K562 (cell line): ENCODE results near the gene U2SURP. TPM values are rescaled to one million over a fixed set of nuclear protein-coding genes. Genes with fewer than 3 reads are reported as not detected.

Source experiments
- ATAC-seq: fragments of 200-7000 bp; cut with Tn5 transposase; 3 replicates; pipeline ENCODE4 v1.9.1; 2020; ENCODE audit warnings: moderate library complexity
- BruUV-seq: library from RNA; stranded (reverse); fragments of 400-500 nt; replicated peaks from 2 replicates; lab custom pipeline; 2021; lab: Mats Ljungman, UMichigan
- CTCF ChIA-PET: fragments of 300-600 bp; formaldehyde crosslinking; extraction: SDS; loops from one replicate; lab custom pipeline; 2021; ENCODE audit warnings: low intra/inter-chr PET ratio; lab: Yijun Ruan, JAX
- POLR2A ChIA-PET: fragments of 300-600, 350-650 bp; sonication (Branson Sonifier 250); formaldehyde crosslinking; extraction: SDS; loops from one replicate; lab custom pipeline; 2021; ENCODE audit warnings: antibody characterized with exemption, inconsistent platforms; lab: Yijun Ruan, JAX
- DNase-seq, 4 experiments: peaks; one replicate each; pipeline versions ENCODE4 v3.0.0 to v3.0.0-alpha.2; 2011 to 2018; ENCODE audit warnings: low spot score in 3 of 4, mixed read lengths in 3 of 4; ENCODE audit errors: extremely low read depth in 1 of 4
- FAIRE-seq: peaks from 2 replicates; lab custom pipeline; 2011; peaks lifted over from hg19 to GRCh38; lab: Jason Lieb, UNC
- H2AFZ ChIP-seq: 2 replicates; pipeline ENCODE4 v1.6.0; 2011; ENCODE audit warnings: low read depth, low read length, control low read depth, inconsistent platforms
- H3K27ac ChIP-seq: fragments of 200-600 bp; 3 replicates; pipeline ENCODE4 v1.8.0; 2011; ENCODE audit warnings: low read depth, mild to moderate bottlenecking, control low read depth, inconsistent platforms, low read length, moderate library complexity, mixed read lengths; ENCODE audit errors: extremely low read depth
- H3K27me3 ChIP-seq, 2 experiments: fragments of 300-600 bp in 1 of 2; 2 replicates in 1 of 2; 3 replicates in 1 of 2; pipeline versions ENCODE4 v1.6.0 to v1.8.0; 2011; ENCODE audit warnings: inconsistent platforms in 2 of 2, low read length in 2 of 2, mild to moderate bottlenecking in 1 of 2, mixed read lengths in 1 of 2, moderate library complexity in 1 of 2; ENCODE audit not compliant: control insufficient read depth in 2 of 2, insufficient read depth in 2 of 2
- H3K36me3 ChIP-seq: fragments of 300-600 bp; 3 replicates; pipeline ENCODE4 v1.8.0; 2011; ENCODE audit warnings: mild to moderate bottlenecking, low read length, inconsistent platforms; ENCODE audit not compliant: control insufficient read depth, insufficient read depth
- H3K4me1 ChIP-seq, 2 experiments: fragments of 200-600 bp in 1 of 2; replicated peaks in 1 of 2; 2 replicates in 1 of 2; 3 replicates in 1 of 2; pipeline versions ENCODE4 v1.5.1 to v1.8.0; 2011; ENCODE audit warnings: inconsistent platforms in 2 of 2, low read length in 2 of 2, mild to moderate bottlenecking in 1 of 2, mixed read lengths in 1 of 2, moderate library complexity in 1 of 2; ENCODE audit not compliant: control insufficient read depth in 2 of 2, insufficient read depth in 2 of 2
- H3K4me2 ChIP-seq: 2 replicates; pipeline ENCODE4 v1.6.1; 2011; ENCODE audit warnings: low read length, control low read depth, inconsistent platforms, mixed read lengths; ENCODE audit not compliant: insufficient read depth
- H3K4me3 ChIP-seq: fragments of 200-600 bp; sonication (generic), shearing (Covaris generic); 2 replicates; pipeline ENCODE4 v1.5.1; 2016; ENCODE audit warnings: control low read depth, inconsistent platforms
- H3K79me2 ChIP-seq: fragments of 200-600 bp; 3 replicates; pipeline ENCODE4 v1.8.0; 2011; ENCODE audit warnings: low read length, inconsistent platforms; ENCODE audit not compliant: control insufficient read depth, insufficient read depth
- H3K9ac ChIP-seq, 2 experiments: 2 replicates each; pipeline versions ENCODE4 v1.6.0 to v1.6.1; 2011; ENCODE audit warnings: low read depth in 2 of 2, low read length in 2 of 2, control low read depth in 1 of 2, inconsistent platforms in 1 of 2, mild to moderate bottlenecking in 1 of 2, mixed read lengths in 1 of 2; ENCODE audit not compliant: insufficient read depth in 1 of 2
- H3K9me1 ChIP-seq: one replicate; pipeline ENCODE4 v1.6.0; 2011; ENCODE audit warnings: inconsistent platforms, mild to moderate bottlenecking, low read length, moderate library complexity; ENCODE audit not compliant: control insufficient read depth, insufficient read depth
- H3K9me3 ChIP-seq: replicated peaks from 2 replicates; pipeline ENCODE4 v1.5.1; 2011; ENCODE audit warnings: low read depth, low read length, inconsistent platforms; ENCODE audit not compliant: control insufficient read depth, insufficient read depth
- H4K20me1 ChIP-seq: replicated peaks from 2 replicates; pipeline ENCODE4 v1.6.1; 2011; ENCODE audit warnings: low read length, inconsistent platforms, mixed read lengths; ENCODE audit not compliant: control insufficient read depth, insufficient read depth
- AFF1 ChIP-seq, 2 experiments: fragments of 450-650 bp; IDR thresholded peaks; 2 replicates each; pipeline ENCODE4 v1.6.1; 2018; ENCODE audit warnings: mild to moderate bottlenecking in 2 of 2, low read depth in 1 of 2; ENCODE audit not compliant: partially characterized antibody in 2 of 2
- C11orf30 ChIP-seq: fragments of 450-650 bp; IDR thresholded peaks from 2 replicates; pipeline ENCODE4 v1.6.1; 2016; ENCODE audit warnings: low read depth, mild to moderate bottlenecking
- FOS ChIP-seq: IDR thresholded peaks from 3 replicates; pipeline ENCODE4 v1.6.1; 2011; ENCODE audit not compliant: insufficient read length; ENCODE audit errors: extremely low read depth
- HDAC2 ChIP-seq: fragments of 450-650 bp; IDR thresholded peaks from 2 replicates; pipeline ENCODE4 v1.6.1; 2016; ENCODE audit warnings: mild to moderate bottlenecking
- LARP7 ChIP-seq: fragments of 450-650 bp; IDR thresholded peaks from 2 replicates; pipeline ENCODE4 v1.6.1; 2016
- MAFF ChIP-seq: IDR thresholded peaks from 2 replicates; pipeline ENCODE4 v1.6.1; 2012; ENCODE audit warnings: low read length, improper control_type of control experiment
- MAFG ChIP-seq: fragments of 450-650 bp; conservative IDR thresholded peaks from 2 replicates; pipeline ENCODE4 v1.6.1; 2016; ENCODE audit warnings: missing genetic modification characterization, missing compliant biosample characterization
- MAFK ChIP-seq: IDR thresholded peaks from 2 replicates; pipeline ENCODE4 v1.6.1; 2011; ENCODE audit warnings: low read length, improper control_type of control experiment
- PREB ChIP-seq: sonication (generic); formaldehyde crosslinking; IDR thresholded peaks from 2 replicates; pipeline ENCODE4 v1.8.1; 2023; ENCODE audit warnings: mild to moderate bottlenecking, missing genetic modification reagents
- SMARCA4 ChIP-seq: fragments of 450-650 bp; IDR thresholded peaks from 2 replicates; pipeline ENCODE4 v1.6.1; 2016
- ZBTB5 ChIP-seq: fragments of 450-650 bp; IDR thresholded peaks from 2 replicates; pipeline ENCODE4 v1.6.1; 2017; ENCODE audit warnings: antibody characterized with exemption
- ZC3H4 ChIP-seq: sonication (generic); formaldehyde crosslinking; IDR thresholded peaks from 2 replicates; pipeline ENCODE4 v1.9.0; 2021; ENCODE audit warnings: missing genetic modification reagents, borderline replicate concordance
- ZNF316 ChIP-seq: fragments of 450-650 bp; IDR thresholded peaks from 2 replicates; pipeline ENCODE4 v1.6.1; 2016
- ZNF740 ChIP-seq, 3 experiments: fragments of 200-800 bp in 1 of 3; sonication (Bioruptor generic) in 1 of 3; sonication (generic) in 1 of 3; formaldehyde crosslinking in 1 of 3; IDR thresholded peaks; 2 replicates each; pipeline versions ENCODE4 v1.6.1 to v1.8.0; 2016 to 2022; ENCODE audit warnings: mild to moderate bottlenecking in 2 of 3, missing compliant biosample characterization in 2 of 3, missing genetic modification characterization in 2 of 3, missing genetic modification reagents in 1 of 3
- ZSCAN29 ChIP-seq: fragments of 450-650 bp; IDR thresholded peaks from 2 replicates; pipeline ENCODE4 v1.6.1; 2017
- WGBS: fragments of 100-300 bp; shearing (Covaris generic); methylation state at CpG from one replicate; pipeline ENCODE4 v1.1.6; 2016; ENCODE audit warnings: low coverage, mixed read lengths; ENCODE audit not compliant: insufficient coverage; ENCODE audit errors: missing lambda C conversion rate; 5-methylcytosine and 5-hydroxymethylcytosine counted together
- in situ Hi-C: fragments of 300-500 bp; cut with MboI; formaldehyde crosslinking; loops from 4 replicates; pipeline ENCODE4 v1.15.0; 2018; ENCODE audit warnings: inconsistent platforms, mixed read lengths
- intact Hi-C: fragments of 100-400 bp; cut with micrococcal nuclease; formaldehyde crosslinking; loops from 2 replicates; pipeline ENCODE4 v1.14.2; 2022
- polyA plus RNA-seq, 8 experiments: library from polyadenylated mRNA; depleted of rRNA in 4 of 8; stranded (reverse) in 5 of 8; unstranded in 3 of 8; fragments of >200 nt; fragmentation: Nextera tagmentation in 2 of 8; fragmentation: Illumina TruSeq in 1 of 8; extraction: Ambion mirVana in 2 of 8; extraction: Trizol in 1 of 8; gene quantifications; 2 replicates each; pipeline versions ENCODE4 v1.2.1 to v1.2.3, GENCODE V29; 2011 to 2014; ENCODE audit warnings: inconsistent platforms in 1 of 8, missing spikeins in 1 of 8
- total RNA-seq, 7 experiments: library from RNA; depleted of rRNA in 6 of 7; stranded (reverse); fragments of >200 nt in 6 of 7; fragmentation: Illumina TruSeq in 2 of 7; extraction: Trizol in 2 of 7; gene quantifications; 2 replicates each; pipeline versions ENCODE4 v1.2.1 to v1.2.3, GENCODE V29; 2011 to 2021; ENCODE audit warnings: low replicate concordance in 1 of 7

The U2SURP gene
- total and polyA plus RNA-seq, 9 of the 15 experiments (the other 6 are each of a cell fraction or from before 2014, with no cell fraction given), result 128 to 322 (median 191) TPM

- FAIRE-seq, result no peak
- Histone ChIP-seq H3K27me3 (no peaks in the 10 kb centered on the region), H3K36me3 (peaks cover 9% of the 10 kb centered on the region; the same call in 2 of the 3 replicates), H2AFZ (no peak overlapping the region), H3K4me1 (peaks cover 9 to 14% of the 10 kb centered on the region in 2 experiments; a peak in 4 of 5 replicates), H3K27ac (peak overlapping the region; percentile 27; the same call in 1 of the 3 replicates), H3K79me2 (peaks cover 99% of the 10 kb centered on the region), H3K9me3 (no peaks in the 10 kb centered on the region), H3K4me2 (peak overlapping the region; percentile 40), H3K9ac (peak overlapping the region in 1 of 2 experiments; percentile 36; a peak in 1 of 4 replicates), H3K4me3 (peak overlapping the region; percentile 30), H3K9me1 (no peaks in the 10 kb centered on the region), H4K20me1 (peaks cover 34% of the 10 kb centered on the region)
- POLR2A ChIA-PET, result no interaction called here
- intact Hi-C loops, result loop anchor here (5.0 kb wide), 1 partner anchor 978 kb away; no protein-coding TSS in a partner anchor
- CTCF ChIA-PET, result no interaction called here
- TF ChIP-seq PREB (CRISPR knock-in tag) (no peak), ZBTB5 (0 out of 2 replicates have a peak, but pooled peaks have one; percentile 12), ZC3H4 (CRISPR knock-in tag) (no peak), LARP7 (0 out of 2 replicates have a peak, but pooled peaks have one; percentile 61), MAFK (peak; percentile 99), MAFG (tag) (peak; percentile 98), ZNF740 (CRISPR knock-in tag; IDR thresholded peaks at IDR 0.05) (no peak), ZNF740 (tag; IDR thresholded peaks at IDR 0.05) (0 out of 4 replicates have a peak, but pooled peaks of 1 of the 2 experiments have one; percentile 10), HDAC2 (no peak), ZSCAN29 (no peak), ZNF316 (peak; percentile 99), C11orf30 (peak; percentile 98), SMARCA4 (0 out of 2 replicates have a peak, but pooled peaks have one; percentile 31), MAFF (peak; percentile 99), AFF1 (IDR thresholded peaks at IDR 0.05; ENCODE audit: low read depth in 1 of 2, partially characterized antibody in 2 of 2) (peak in 1 of 2 experiments; percentile 41), FOS (no peak)
- no peak for DNase-seq
- no TSS peak for BruUV-seq
- no peak for ATAC-seq
- in situ Hi-C loops, result no loop called here
- WGBS, result no CpG with 5 or more reads among the region's 2 CpGs
Observed at GRCh38 chr3:143004823-143005222, 3.5 kb downstream of the U2SURP start.
